Common myeloid progenitor, CD34-positive (primary cell): ENCODE data around the gene MED12L.
"Not testable (repeated sequence)": the region's sequence is repeated elsewhere in the genome, so short reads cannot be mapped to it uniquely, and the experiment has no call there.

Source experiments
- CTCF ChIA-PET: fragments of 350-600 bp; sonication (Branson Sonifier 250); formaldehyde crosslinking; loops from one replicate; lab custom pipeline; 2021; ENCODE audit warnings: antibody characterized with exemption; lab: Charles Lee
- POLR2A ChIA-PET: fragments of 350-600 bp; sonication (Branson Sonifier 250); formaldehyde crosslinking; loops from one replicate; lab custom pipeline; 2021; ENCODE audit warnings: antibody characterized with exemption; lab: Charles Lee
- DNase-seq, 3 donors: peaks; one replicate each; pipeline versions ENCODE4 v3.0.0 to v3.0.0-alpha.2; 2013
- H3K27ac ChIP-seq, 2 experiments: 1 replicate in 1 of 2; 2 replicates in 1 of 2; pipeline ENCODE4 v1.7.0; 2013; ENCODE audit warnings: inconsistent platforms in 2 of 2, low read length in 2 of 2, mild to moderate bottlenecking in 2 of 2, low read depth in 1 of 2, moderate library complexity in 1 of 2; ENCODE audit not compliant: severe bottlenecking in 2 of 2, insufficient read depth in 1 of 2, poor library complexity in 1 of 2
- H3K27me3 ChIP-seq, 5 experiments: replicated peaks in 2 of 5; 1 replicate in 3 of 5; 2 replicates in 2 of 5; pipeline versions ENCODE4 v1.6.1 to v1.7.0; 2013; ENCODE audit warnings: low read length in 4 of 5, mild to moderate bottlenecking in 2 of 5, moderate library complexity in 2 of 5, inconsistent platforms in 1 of 5; ENCODE audit not compliant: insufficient read depth in 5 of 5, control insufficient read depth in 4 of 5
- H3K36me3 ChIP-seq, 4 experiments: 1 replicate in 2 of 4; 2 replicates in 2 of 4; pipeline versions ENCODE4 v1.6.1 to v1.7.0; 2013; ENCODE audit warnings: low read length in 3 of 4, control low read depth in 1 of 4, mild to moderate bottlenecking in 1 of 4; ENCODE audit not compliant: control insufficient read depth in 4 of 4, insufficient read depth in 4 of 4
- H3K4me1 ChIP-seq, 4 experiments: 1 replicate in 3 of 4; 2 replicates in 1 of 4; pipeline versions ENCODE4 v1.6.1 to v1.7.1; 2013; ENCODE audit warnings: low read length in 3 of 4, mild to moderate bottlenecking in 3 of 4, control low read depth in 1 of 4, inconsistent platforms in 1 of 4, moderate library complexity in 1 of 4; ENCODE audit not compliant: control insufficient read depth in 4 of 4, insufficient read depth in 4 of 4; ENCODE audit errors: control extremely low read depth in 1 of 4
- H3K4me3 ChIP-seq, 7 experiments: 1 replicate in 4 of 7; 2 replicates in 3 of 7; pipeline versions ENCODE4 v1.5.1 to v1.7.0; 2013; ENCODE audit warnings: mild to moderate bottlenecking in 7 of 7, low read length in 6 of 7, moderate library complexity in 6 of 7, inconsistent platforms in 2 of 7, low read depth in 2 of 7, control low read depth in 1 of 7; ENCODE audit not compliant: insufficient read depth in 4 of 7, control insufficient read depth in 1 of 7; ENCODE audit errors: extremely low read depth in 1 of 7
- H3K9me3 ChIP-seq, 5 experiments: 1 replicate in 4 of 5; 2 replicates in 1 of 5; pipeline versions ENCODE4 v1.6.1 to v1.7.1; 2013; ENCODE audit warnings: low read length in 4 of 5, mild to moderate bottlenecking in 2 of 5, inconsistent platforms in 1 of 5, low read depth in 1 of 5, moderate library complexity in 1 of 5; ENCODE audit not compliant: control insufficient read depth in 4 of 5, insufficient read depth in 2 of 5; ENCODE audit errors: control extremely low read depth in 1 of 5
- WGBS: methylation state at CpG from one replicate; pipeline ENCODE4 v1.1.5; 2013; ENCODE audit not compliant: insufficient coverage; 5-methylcytosine and 5-hydroxymethylcytosine counted together

The MED12L gene

DNA sequence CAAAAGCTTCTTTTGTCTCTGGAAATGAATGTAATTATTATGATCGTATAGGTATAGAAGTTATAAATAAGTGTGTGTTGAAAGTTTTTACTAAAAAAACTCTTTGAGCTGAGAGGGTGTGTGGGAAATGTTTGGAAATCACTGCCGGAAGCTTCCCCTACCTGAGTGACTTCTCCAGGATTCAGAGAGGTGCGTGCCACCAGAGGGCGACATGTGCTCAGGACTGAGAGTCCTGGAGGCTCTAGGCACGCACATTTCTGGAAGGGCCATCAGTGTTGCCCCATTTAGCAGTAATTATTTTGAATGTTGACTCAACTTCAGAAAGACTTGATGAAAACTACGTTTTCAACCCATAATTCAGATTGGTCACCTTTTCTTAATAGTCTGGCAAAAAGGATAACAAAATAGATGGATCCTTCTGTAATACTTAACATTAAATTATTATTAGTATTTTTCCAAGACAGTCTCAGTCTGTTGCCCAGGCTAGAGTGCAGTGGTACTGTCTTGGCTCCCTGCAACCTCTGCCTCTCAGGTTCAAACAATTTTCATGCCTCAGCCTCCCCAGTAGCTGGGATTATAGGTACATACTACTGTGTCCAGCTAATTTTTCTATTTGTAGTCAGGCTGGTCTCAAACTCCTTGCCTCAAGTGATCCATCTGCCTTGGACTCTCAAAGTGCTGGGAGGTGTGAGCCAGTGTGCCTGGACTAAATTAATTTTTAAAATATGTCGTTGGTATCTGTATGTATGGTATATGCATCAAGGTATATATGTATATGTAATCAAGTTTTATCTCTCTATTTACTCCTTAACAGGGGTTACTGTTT lies 83.0 kb downstream of the MED12L start:
- DNase-seq = peak in 2 of 3 donors; percentile 60 to 63
- CTCF ChIA-PET = interaction anchor here (0.7 to 3.7 kb wide), 28 partner anchors 8 to 652 kb away, joined by 3 to 48 read pairs (median 5); partner anchors contain the start of genes GPR171 and MED12L
- no peaks in the 10 kb centered on the region for H3K27me3 ChIP-seq
- POLR2A ChIA-PET = interaction anchor here (0.6 kb wide), 2 partner anchors 39 to 742 kb away, joined by 4 read pairs; no protein-coding TSS in a partner anchor
- no peak overlapping the region for H3K4me3 ChIP-seq
- 52% methylated on average over 4 of the region's 7 CpGs for WGBS
- H3K9me3 ChIP-seq = no peaks in the 10 kb centered on the region
- H3K36me3 ChIP-seq = peaks cover 0 to 32% (median 6%) of the 10 kb centered on the region in 4 experiments
- H3K4me1 ChIP-seq = peaks cover 34 to 51% (median 45%) of the 10 kb centered on the region in 4 experiments
- H3K27ac ChIP-seq = no peak overlapping the region

DNA sequence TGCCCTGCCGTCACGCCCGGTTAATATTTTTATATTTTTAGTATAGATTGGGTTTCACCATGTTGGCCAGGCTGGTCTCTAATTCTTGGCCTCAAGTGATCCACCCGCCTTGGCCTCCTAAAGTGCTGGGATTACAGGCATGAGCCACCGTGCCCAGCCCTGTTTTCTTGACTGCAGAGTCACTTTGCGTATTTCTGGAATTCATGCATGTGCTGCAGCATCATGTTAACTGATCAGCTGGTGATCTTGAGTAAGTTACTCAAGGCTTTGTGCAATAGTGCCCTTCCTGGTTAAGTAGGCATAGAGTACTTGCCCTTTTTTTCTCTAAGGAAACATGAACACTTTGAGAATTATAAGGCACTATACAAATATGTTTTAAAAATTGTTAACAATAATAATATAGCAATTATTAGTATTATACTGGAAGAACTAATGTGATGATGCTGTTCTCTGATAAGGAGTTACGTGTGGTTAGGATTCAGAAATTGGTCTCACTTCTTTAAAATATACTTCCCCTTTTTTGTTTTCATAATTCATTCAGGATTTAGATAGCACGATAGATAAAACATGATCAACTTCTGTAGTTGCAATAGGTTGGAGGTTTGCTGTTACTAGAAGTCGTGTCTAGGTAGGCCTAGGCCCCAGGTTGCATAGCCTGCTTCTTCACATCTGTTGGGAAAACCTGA lies 83.9 kb downstream of the MED12L start:
- ChIA-PET CTCF (interaction anchor here (1.0 to 3.7 kb wide), 12 partner anchors 9 to 123 kb away, joined by 3 to 48 read pairs (median 8); partner anchors contain the start of genes GPR171 and MED12L), POLR2A (no interaction called here)
- WGBS = 63% methylated on average over 4 of the region's 9 CpGs
- peak overlapping the region in 1 of 2 experiments; percentile 45 for H3K27ac ChIP-seq
- H3K4me3 ChIP-seq = peak overlapping the region in 2 of 7 experiments; percentile 34 to 46
- DNase-seq = peak; percentile 48 to 86 (median 78)
- peaks cover 0 to 25% (median 2%) of the 10 kb centered on the region in 4 experiments for H3K36me3 ChIP-seq
- peaks cover 34 to 60% (median 48%) of the 10 kb centered on the region in 4 experiments for H3K4me1 ChIP-seq
- H3K9me3 ChIP-seq = no peaks in the 10 kb centered on the region
- H3K27me3 ChIP-seq = no peaks in the 10 kb centered on the region

DNA sequence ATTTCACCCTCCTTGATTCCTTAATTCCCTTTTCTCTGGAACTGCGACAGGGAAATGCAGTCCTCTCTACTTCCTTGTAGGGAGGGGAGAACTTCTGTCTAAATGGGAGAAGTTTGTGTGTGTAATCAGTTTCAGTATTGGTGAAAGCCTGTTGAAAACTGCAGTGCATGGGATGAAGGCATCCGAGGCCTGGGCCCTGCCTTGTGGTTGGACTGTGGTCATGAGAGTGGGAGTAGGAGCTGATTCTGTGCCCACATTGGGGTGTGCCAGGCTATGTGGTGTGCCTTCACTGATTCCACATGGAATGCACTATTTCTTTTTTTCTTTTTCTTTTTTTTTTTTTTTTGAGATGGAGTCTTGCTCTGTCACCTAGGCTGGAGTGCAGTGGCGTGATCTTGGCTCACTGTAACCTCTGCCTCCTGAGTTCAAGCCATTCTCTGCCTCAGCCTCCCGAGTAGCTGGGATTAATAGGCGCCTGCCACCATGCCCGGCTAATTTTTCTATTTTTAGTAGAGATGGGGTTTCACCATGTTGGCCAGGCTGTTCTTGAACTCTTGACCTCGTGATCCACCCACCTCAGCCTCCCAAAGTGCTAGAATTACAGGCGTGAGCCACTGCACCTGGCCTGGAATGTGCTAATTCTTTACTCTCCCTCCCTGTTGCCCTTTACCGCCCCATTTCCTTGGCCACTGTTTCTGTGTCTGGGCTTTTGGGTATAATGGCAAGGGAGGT lies 84.7 kb downstream of the MED12L start:
- Histone ChIP-seq H3K4me1 (peaks cover 34 to 60% (median 50%) of the 10 kb centered on the region in 4 experiments), H3K27ac (peak overlapping the region; percentile 45 to 52), H3K36me3 (peaks cover 0 to 22% (median 1%) of the 10 kb centered on the region in 4 experiments), H3K4me3 (peak overlapping the region in 2 of 7 experiments; percentile 34 to 46)
- H3K27me3 ChIP-seq, H3K9me3 ChIP-seq, POLR2A ChIA-PET: not testable (repeated sequence)
- whole genome bisulfite sequencing = 69% methylated on average over 5 of the region's 9 CpGs
- CTCF ChIA-PET = interaction anchor here (1.2 to 3.7 kb wide), 3 partner anchors 14 to 122 kb away, joined by 3 to 48 read pairs (median 12); no protein-coding TSS in a partner anchor
- peak; percentile 34 to 76 (median 71) for DNase-seq

DNA sequence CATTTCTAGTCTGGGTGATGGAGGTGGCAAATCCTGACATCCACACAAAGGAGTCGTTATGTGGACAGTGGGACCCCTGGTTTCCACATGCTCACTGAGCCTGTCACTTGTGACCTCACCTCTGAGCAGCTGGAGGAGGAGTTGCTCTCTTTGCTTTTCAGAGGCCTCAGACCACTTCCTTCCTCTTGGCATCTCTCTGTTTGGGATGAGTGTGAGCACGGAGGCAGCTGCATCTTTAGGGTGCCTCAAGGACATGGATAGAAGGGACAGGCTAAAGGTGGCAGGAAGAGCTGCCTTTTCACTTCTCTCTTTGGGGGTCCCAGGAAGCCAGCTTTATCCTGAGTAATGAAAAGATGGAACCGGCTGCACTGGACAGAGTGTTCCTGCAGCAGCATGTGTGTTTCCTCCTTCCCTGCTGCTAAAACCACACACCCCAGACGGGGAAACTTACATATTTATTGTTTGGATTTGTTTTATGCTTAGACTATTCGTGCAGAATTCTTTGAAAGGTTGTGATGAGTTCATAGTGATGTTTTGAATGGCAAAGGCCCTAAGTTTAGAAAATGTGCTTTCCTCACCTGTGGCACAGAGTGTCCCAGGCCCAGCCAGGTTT lies 85.8 kb downstream of the MED12L start:
- Histone ChIP-seq H3K9me3 (no peaks in the 10 kb centered on the region), H3K27me3 (no peaks in the 10 kb centered on the region), H3K4me3 (peak overlapping the region in 3 of 7 experiments; percentile 3 to 35 (median 10)), H3K4me1 (peaks cover 34 to 60% (median 50%) of the 10 kb centered on the region in 4 experiments), H3K36me3 (peaks cover 0 to 11% (median 0%) of the 10 kb centered on the region in 4 experiments), H3K27ac (peak overlapping the region; percentile 52 to 58)
- CTCF ChIA-PET = interaction anchor here (0.7 to 3.7 kb wide), 11 partner anchors 9 to 163 kb away, joined by 3 to 18 read pairs (median 3); partner anchors contain the start of gene P2RY14
- peak; percentile 51 to 90 (median 87) for DNase-seq
- WGBS = 0% methylated on average over 3 of the region's 5 CpGs
- POLR2A ChIA-PET = no interaction called here

DNA sequence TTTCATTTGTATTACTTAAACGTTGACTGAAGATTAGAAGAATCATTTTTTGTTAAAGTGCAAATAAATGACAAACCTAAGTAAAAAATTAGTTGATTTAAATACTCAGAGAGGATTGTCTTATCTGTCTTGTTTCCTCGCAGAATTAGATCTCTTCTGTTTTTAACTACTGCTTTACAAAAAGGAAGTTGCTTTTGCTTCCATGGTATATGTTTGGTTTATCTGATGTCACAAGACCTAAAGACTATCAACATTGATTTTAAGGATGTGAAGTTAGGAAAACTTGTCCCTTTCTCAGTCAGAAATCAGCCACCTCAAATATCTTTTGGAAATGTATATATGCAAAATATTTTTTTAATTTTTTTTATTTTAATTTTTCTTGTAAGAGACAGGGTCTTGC lies 88.9 kb downstream of the MED12L start:
- no CpG with 5 or more reads among the region's 2 CpGs for WGBS
- no peaks in the 10 kb centered on the region for H3K27me3 ChIP-seq
- DNase-seq = peak in 2 of 3 donors; percentile 29 to 38
- no peak overlapping the region for H3K27ac ChIP-seq
- no peaks in the 10 kb centered on the region for H3K9me3 ChIP-seq
- ChIA-PET POLR2A (no interaction called here), CTCF (interaction anchor here (3.7 kb wide), 1 partner anchor 105 kb away, joined by 18 read pairs; the partner anchor contains the start of gene P2RY14)
- peaks cover 0 to 10% (median 3%) of the 10 kb centered on the region in 4 experiments for H3K36me3 ChIP-seq
- no peak overlapping the region for H3K4me3 ChIP-seq
- peaks cover 28 to 49% (median 41%) of the 10 kb centered on the region in 4 experiments for H3K4me1 ChIP-seq

DNA sequence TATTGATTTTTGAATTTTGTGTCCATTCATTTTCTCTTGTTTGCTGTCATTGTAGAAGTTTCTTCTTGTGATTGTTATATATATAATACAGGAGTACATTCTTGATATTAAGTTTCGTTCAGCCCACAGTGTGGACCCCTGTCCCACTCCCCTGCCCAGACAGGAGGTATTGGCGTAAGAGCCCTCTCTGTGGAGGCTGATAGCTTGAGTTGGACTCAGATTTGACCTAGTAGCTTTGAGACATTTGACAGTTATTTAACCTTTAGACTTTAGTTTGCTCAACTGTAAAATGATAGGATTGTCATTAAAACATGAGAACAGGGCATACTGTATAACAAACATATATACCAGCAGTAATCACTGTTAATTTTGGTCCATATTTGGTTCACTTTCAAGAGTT lies 90.5 kb downstream of the MED12L start:
- WGBS = 100% methylated on average over 1 of the region's 2 CpGs

More for the DNA sequence above, 90.5 kb downstream of the MED12L start:
- H3K4me3 ChIP-seq = no peak overlapping the region
- H3K27ac ChIP-seq = peak overlapping the region in 1 of 2 experiments; percentile 15
- H3K27me3 ChIP-seq = no peaks in the 10 kb centered on the region
- H3K4me1 ChIP-seq = peaks cover 19 to 38% (median 26%) of the 10 kb centered on the region in 4 experiments
- no peak for DNase-seq
- CTCF ChIA-PET = interaction anchor here (1.0 kb wide), 1 partner anchor 9 kb away, joined by 3 read pairs; no protein-coding TSS in a partner anchor
- no peaks in the 10 kb centered on the region for H3K9me3 ChIP-seq
- peaks cover 0 to 16% (median 4%) of the 10 kb centered on the region in 4 experiments for H3K36me3 ChIP-seq
- POLR2A ChIA-PET = no interaction called here
